Lower lobe of right lung (tissue), 2 donors: Measurements from ENCODE around the gene RSL1D1. TPM values are rescaled to one million over a fixed set of nuclear protein-coding genes. Genes with fewer than 3 reads are reported as not detected.
A peak's percentile ranks its signal among the peaks of the same experiment; 100 is the strongest.
"Not testable (repeated sequence)": the region's sequence is repeated elsewhere in the genome, so short reads cannot be mapped to it uniquely, and the experiment has no call there.

Experiments used
- ATAC-seq, 2 donors: fragments of 200-7000 bp; cut with Tn5 transposase; one replicate each; pipeline ENCODE4 v1.9.1; 2020 to 2022; ENCODE audit warnings: mild to moderate bottlenecking in 2 of 2, moderate library complexity in 2 of 2
- DNase-seq: peaks from one replicate; pipeline ENCODE4 v3.0.0-alpha.2; 2020
- H3K27ac ChIP-seq: fragments of 200-600 bp; one replicate; pipeline ENCODE4 v1.8.0; 2022
- H3K27me3 ChIP-seq: fragments of 200-600 bp; one replicate; pipeline ENCODE4 v1.8.0; 2022; ENCODE audit warnings: low read depth
- H3K36me3 ChIP-seq: fragments of 200-600 bp; one replicate; pipeline ENCODE4 v1.8.0; 2022; ENCODE audit warnings: mild to moderate bottlenecking
- H3K4me1 ChIP-seq: fragments of 200-600 bp; one replicate; pipeline ENCODE4 v1.8.0; 2022
- H3K4me3 ChIP-seq: fragments of 200-600 bp; one replicate; pipeline ENCODE4 v1.8.0; 2022; ENCODE audit warnings: mild to moderate bottlenecking
- H3K9me3 ChIP-seq: fragments of 200-600 bp; one replicate; pipeline ENCODE4 v1.8.0; 2022
- intact Hi-C: fragments of 100-400 bp; cut with DNase I; formaldehyde crosslinking; loops from one replicate; pipeline ENCODE4 v1.11.0; 2022
- total RNA-seq: library from RNA; stranded (reverse); fragmentation: NEBNext Ultra II Directional; extraction: Animal tissue kit (Norgen Biotek cat#: 25700); gene quantifications from one replicate; pipeline ENCODE4 v1.2.1, GENCODE V29; 2021
- TF ChIP-seq, protein P1 (sequence below): fragments of 200-600 bp; IDR thresholded peaks from one replicate; pipeline ENCODE4 v1.8.0; 2022; ENCODE audit warnings: antibody characterized with exemption, mild to moderate bottlenecking
- donor health status: DM: no; HTN: yes; CAD: no; lungs with severe emphysema.

RSL1D1 gene
- total RNA-seq, 1 donor from 2014 or later = 133 TPM

DNA sequence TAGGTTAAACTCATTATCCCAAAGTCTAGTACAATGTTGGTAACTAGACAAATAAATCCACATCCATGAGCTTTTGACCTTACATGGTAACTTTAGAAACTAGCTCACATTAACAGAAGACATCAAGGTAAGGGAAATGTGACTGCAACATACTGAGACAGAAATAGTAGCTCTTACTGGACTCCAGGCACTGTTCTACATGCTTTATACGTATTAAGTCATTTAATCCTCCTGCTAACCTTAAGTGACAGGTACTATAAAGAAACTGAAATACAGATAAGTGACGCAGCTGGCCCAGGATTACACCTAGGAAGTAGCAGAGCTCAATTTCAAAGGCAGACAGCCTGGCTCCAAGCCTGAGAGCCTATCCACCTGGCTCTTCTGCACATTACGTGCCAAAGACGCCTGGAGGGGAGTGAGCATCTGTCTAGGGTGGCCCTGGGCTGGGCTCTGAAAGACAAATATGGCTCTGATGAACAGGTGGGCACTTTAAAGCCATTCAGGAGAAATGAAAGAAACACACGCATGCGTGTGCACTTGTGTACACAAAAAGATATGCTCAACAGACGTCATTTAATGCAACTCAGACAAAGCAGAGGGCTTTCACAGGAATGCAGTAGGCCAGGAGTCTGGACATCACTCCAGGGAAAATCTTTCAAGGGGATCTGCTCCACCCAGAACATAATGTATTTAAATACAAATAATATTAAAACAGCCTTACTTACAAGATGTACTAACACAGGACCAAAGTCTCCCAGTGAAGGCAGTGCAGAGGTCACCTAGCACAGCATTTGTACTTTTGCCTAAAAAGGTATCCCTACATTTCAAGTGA lies 58.7 kb downstream of the RSL1D1 start:
- H3K27ac ChIP-seq = peak overlapping the region; percentile 99
- TF ChIP-seq, protein P1, sequence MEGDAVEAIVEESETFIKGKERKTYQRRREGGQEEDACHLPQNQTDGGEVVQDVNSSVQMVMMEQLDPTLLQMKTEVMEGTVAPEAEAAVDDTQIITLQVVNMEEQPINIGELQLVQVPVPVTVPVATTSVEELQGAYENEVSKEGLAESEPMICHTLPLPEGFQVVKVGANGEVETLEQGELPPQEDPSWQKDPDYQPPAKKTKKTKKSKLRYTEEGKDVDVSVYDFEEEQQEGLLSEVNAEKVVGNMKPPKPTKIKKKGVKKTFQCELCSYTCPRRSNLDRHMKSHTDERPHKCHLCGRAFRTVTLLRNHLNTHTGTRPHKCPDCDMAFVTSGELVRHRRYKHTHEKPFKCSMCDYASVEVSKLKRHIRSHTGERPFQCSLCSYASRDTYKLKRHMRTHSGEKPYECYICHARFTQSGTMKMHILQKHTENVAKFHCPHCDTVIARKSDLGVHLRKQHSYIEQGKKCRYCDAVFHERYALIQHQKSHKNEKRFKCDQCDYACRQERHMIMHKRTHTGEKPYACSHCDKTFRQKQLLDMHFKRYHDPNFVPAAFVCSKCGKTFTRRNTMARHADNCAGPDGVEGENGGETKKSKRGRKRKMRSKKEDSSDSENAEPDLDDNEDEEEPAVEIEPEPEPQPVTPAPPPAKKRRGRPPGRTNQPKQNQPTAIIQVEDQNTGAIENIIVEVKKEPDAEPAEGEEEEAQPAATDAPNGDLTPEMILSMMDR = no peak
- intact Hi-C loops = no loop called here
- H3K9me3 ChIP-seq = no peaks in the 10 kb centered on the region
- H3K36me3 ChIP-seq = peaks cover 14% of the 10 kb centered on the region
- ATAC-seq = peak; percentile 15 to 51
- H3K27me3 ChIP-seq = no peaks in the 10 kb centered on the region
- H3K4me1 ChIP-seq = peaks cover 77% of the 10 kb centered on the region
- DNase-seq = peak; percentile 67
- no peak overlapping the region for H3K4me3 ChIP-seq

DNA sequence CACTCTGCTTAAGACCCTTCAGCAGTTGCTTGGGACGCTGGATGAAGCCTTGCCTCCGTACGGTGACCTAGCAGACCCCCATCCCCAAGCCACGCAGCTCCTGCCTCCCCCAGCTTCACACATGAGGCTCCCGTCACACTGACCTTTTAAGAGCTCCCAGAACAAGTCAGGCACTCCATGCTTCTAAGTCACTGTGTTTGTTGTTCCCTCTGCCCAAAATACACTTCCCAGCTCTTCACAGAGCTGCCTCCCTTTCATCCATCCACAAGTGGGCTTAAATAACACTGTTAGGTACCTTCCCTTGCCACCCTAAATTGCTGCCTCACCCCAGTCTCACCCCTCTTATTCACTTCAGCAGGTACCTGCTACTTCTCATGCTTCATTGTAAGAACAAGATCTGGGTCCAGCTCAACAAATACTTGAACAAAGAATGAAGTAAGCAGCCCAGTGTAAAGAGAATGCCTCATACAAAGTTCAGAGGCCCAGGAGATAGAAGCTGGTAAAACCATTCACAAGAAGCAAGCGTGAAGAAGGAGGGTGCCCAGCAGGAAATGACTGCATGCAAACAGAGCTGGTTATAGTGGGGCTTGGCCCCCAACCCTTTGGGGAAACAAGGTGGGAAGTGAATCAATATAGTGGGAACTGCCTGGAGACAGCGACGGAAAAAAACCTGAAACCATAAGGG lies 60.1 kb downstream of the RSL1D1 start:
- Histone ChIP-seq H3K27ac (peak overlapping the region; percentile 99), H3K4me3 (no peak overlapping the region), H3K27me3 (no peaks in the 10 kb centered on the region), H3K4me1 (peaks cover 77% of the 10 kb centered on the region), H3K9me3 (no peaks in the 10 kb centered on the region), H3K36me3 (peaks cover 14% of the 10 kb centered on the region)
- ATAC-seq (peak; percentile 88 to 90), DNase-seq (no peak)
- intact Hi-C loops = no loop called here
- TF ChIP-seq, protein P1 = no peak

DNA sequence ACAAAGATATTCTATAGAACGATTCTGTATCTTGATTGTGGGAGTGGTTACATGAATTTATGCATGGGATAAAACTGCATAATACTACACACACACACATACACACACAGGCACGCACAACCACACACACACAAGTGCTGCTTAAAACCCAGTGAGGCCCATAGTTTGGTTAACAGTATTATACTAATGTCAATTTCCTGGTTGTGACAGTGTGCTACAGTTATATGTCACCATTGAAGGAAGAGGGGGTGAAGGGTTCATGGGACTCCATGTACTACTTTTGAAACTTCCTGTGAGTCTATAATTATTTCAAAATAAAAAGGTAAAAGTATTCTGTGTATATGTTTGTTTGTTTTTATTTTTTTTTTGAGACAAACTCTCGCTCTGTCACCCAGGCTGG lies 62.4 kb downstream of the RSL1D1 start:
- no peak overlapping the region for H3K4me3 ChIP-seq
- peaks cover 14% of the 10 kb centered on the region for H3K36me3 ChIP-seq
- H3K9me3 ChIP-seq = no peaks in the 10 kb centered on the region
- TF ChIP-seq, protein P1 = no peak
- ATAC-seq (no peak), DNase-seq (no peak)
- intact Hi-C loops = no loop called here
- no peaks in the 10 kb centered on the region for H3K27me3 ChIP-seq
- peak overlapping the region; percentile 29 for H3K27ac ChIP-seq
- H3K4me1 ChIP-seq = peaks cover 70% of the 10 kb centered on the region

DNA sequence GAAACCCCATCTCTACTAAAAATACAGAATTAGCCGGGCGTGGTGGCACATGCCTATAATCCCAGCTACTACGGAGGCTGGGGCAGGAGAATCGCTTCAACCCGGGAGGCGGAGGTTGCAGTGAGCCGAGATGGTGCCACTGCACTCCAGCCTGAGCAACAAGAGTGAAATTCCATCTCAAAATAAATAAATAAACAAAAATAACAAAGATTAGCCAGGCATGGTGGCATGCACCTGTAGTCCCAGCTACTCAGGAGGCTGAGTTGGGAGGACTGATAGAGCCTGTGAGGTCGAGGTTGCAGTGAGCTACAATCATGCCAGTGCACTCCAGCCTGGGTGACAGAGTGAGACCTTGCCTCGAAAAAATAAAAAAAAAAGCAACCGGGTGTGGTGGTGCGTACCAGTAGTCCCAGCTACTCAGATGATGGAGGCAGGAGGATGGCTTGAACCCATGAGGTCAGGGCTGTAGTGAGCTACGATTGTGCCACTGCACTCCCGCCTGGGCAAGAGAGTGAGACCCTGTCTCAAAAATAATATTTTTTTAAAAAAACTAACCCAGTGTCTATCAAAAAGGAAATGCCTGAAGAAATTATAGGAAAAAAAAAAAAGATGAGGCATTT lies 66.3 kb downstream of the RSL1D1 start:
- H3K9me3 ChIP-seq, H3K27me3 ChIP-seq, H3K4me3 ChIP-seq, intact Hi-C loops, ATAC-seq, DNase-seq: not testable (repeated sequence)
- peak overlapping the region; percentile 83 for H3K27ac ChIP-seq
- peaks cover 21% of the 10 kb centered on the region for H3K36me3 ChIP-seq
- H3K4me1 ChIP-seq = peaks cover 66% of the 10 kb centered on the region

DNA sequence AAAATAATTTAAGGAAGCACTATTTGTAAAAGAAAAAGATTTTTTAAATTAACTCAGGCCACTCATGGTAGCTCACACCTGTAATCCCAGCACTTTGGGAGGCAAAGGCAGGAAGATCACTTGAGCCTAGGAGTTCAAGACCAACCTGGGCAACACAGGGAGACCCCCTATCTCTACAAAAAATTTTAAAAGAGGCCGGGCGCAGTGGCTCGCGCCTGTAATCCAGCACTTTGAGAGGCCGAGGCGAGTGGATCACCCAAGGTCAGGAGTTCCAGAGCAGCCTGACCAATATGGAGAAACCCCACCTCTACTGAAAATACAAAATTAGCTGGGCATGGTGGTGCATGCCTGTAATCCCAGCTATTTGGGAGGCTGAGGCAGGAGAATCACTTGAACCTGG lies 67.0 kb downstream of the RSL1D1 start:
- DNase-seq, H3K4me3 ChIP-seq, ATAC-seq, H3K9me3 ChIP-seq, intact Hi-C loops, H3K27me3 ChIP-seq: not testable (repeated sequence)
- H3K27ac ChIP-seq = peak overlapping the region; percentile 83
- H3K4me1 ChIP-seq = peaks cover 61% of the 10 kb centered on the region
- H3K36me3 ChIP-seq = peaks cover 21% of the 10 kb centered on the region

DNA sequence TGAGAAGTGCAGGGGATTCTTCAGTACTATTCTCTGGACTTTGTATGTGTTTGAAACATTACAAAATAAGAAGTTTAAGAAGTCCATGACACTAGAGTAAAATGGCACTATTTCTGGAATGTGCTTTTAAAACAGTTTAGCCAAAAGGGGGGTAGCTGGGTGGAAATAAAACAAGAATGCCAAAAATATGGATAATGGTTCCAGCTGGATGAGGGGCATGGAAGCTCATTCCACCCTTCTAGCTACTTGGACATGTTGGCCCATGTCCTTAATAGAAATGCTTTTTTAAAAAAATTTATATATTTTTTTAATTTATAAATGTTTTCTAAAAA lies 67.3 kb downstream of the RSL1D1 start:
- Histone ChIP-seq H3K4me1 (peaks cover 57% of the 10 kb centered on the region), H3K4me3 (no peak overlapping the region), H3K27ac (peak overlapping the region; percentile 83), H3K9me3 (no peaks in the 10 kb centered on the region), H3K36me3 (peaks cover 23% of the 10 kb centered on the region), H3K27me3 (no peaks in the 10 kb centered on the region)
- intact Hi-C loops = no loop called here
- no peak for ATAC-seq
- TF ChIP-seq, protein P1 = no peak
- DNase-seq = no peak

Other genes starting within 250 kb of the RSL1D1 start
- 25.5 TPM for gene SNN, start 183.1 kb downstream of the RSL1D1 start, total RNA-seq
- gene TXNDC11, start 108.7 kb downstream of the RSL1D1 start, total RNA-seq = 88.2 TPM
- gene ZC3H7A, start 54.3 kb downstream of the RSL1D1 start, total RNA-seq = 66.3 TPM
- gene GSPT1, start 64.4 kb upstream of the RSL1D1 start, total RNA-seq = 107 TPM
- 5.6 TPM for gene NPIPB2, start 90.5 kb upstream of the RSL1D1 start, total RNA-seq
- 1.4 TPM for gene TNFRSF17, start 113.7 kb upstream of the RSL1D1 start, total RNA-seq
- 48.6 TPM for gene SNX29, start 125.2 kb upstream of the RSL1D1 start, total RNA-seq